Upper lobe of left lung (tissue), 6 donors: ENCODE measurements around the gene VPS8. TPM values are rescaled to one million over a fixed set of nuclear protein-coding genes. Genes with fewer than 3 reads are reported as not detected.

Source experiments
- ATAC-seq, 2 donors: fragments of 200-7000 bp; cut with Tn5 transposase; one replicate each; pipeline ENCODE4 v1.9.1; 2022; ENCODE audit warnings: mild to moderate bottlenecking in 2 of 2, moderate library complexity in 2 of 2; ENCODE audit not compliant: low FRiP score in 2 of 2
- DNase-seq, 2 donors: peaks; one replicate each; pipeline ENCODE4 v3.0.0-alpha.2; 2019 to 2020
- H3K27ac ChIP-seq, 4 donors: fragments of 200-600 bp; sonication (generic); one replicate each; pipeline ENCODE4 v1.5.1; 2016 to 2019
- H3K27me3 ChIP-seq, 4 donors: fragments of 200-600 bp; sonication (generic); one replicate each; pipeline ENCODE4 v1.5.1; 2017 to 2019
- H3K36me3 ChIP-seq, 4 donors: fragments of 200-600 bp; sonication (generic); one replicate each; pipeline ENCODE4 v1.5.1; 2016 to 2019
- H3K4me1 ChIP-seq, 4 donors: fragments of 200-600 bp; sonication (generic); one replicate each; pipeline ENCODE4 v1.5.1; 2018 to 2019
- H3K4me3 ChIP-seq, 4 donors: fragments of 200-600 bp; sonication (generic); one replicate each; pipeline ENCODE4 v1.5.1; 2017 to 2019; ENCODE audit warnings: mild to moderate bottlenecking in 2 of 4, moderate library complexity in 1 of 4
- H3K9me3 ChIP-seq, 4 donors: fragments of 200-600 bp; sonication (generic); one replicate each; pipeline ENCODE4 v1.5.1; 2018 to 2019
- CTCF ChIP-seq, 6 experiments: fragments of 450-650 bp in 4 of 6; fragments of 200-600 bp in 2 of 6; sonication (generic) in 2 of 6; IDR thresholded peaks; one replicate each; pipeline ENCODE4 v1.5.1; 2016 to 2019; ENCODE audit warnings: antibody characterized with exemption in 6 of 6
- EP300 ChIP-seq, 4 donors: sonication (generic); formaldehyde crosslinking; IDR thresholded peaks; one replicate each; pipeline ENCODE4 v1.5.1; 2017; ENCODE audit warnings: antibody characterized with exemption in 4 of 4, control low read depth in 2 of 4
- POLR2A ChIP-seq, 4 donors: fragments of 450-650 bp; IDR thresholded peaks; one replicate each; pipeline ENCODE4 v1.5.1; 2016 to 2017; ENCODE audit warnings: antibody characterized with exemption in 4 of 4, mild to moderate bottlenecking in 2 of 4
- POLR2AphosphoS5 ChIP-seq, 2 donors: sonication (generic); formaldehyde crosslinking; IDR thresholded peaks; one replicate each; pipeline ENCODE4 v1.5.1; 2017; ENCODE audit warnings: antibody characterized with exemption in 2 of 2
- WGBS, 2 donors: methylation state at CpG; one replicate each; pipeline ENCODE4 v1.1.5; 2017 to 2018; 5-methylcytosine and 5-hydroxymethylcytosine counted together
- total RNA-seq, 6 donors: library from RNA; depleted of rRNA in 4 of 6; stranded (reverse); fragments of >200 nt in 4 of 6; gene quantifications; one replicate each; pipeline versions ENCODE4 v1.1.0 to v1.2.1, GENCODE V29; 2016 to 2021
- donor health status: DM: no; HTN: no; CAD: no; lungs with moderate emphysema.
- donor health status: DM: no; HTN: yes; CAD: no; lungs with severe emphysema.

Gene VPS8
- total RNA-seq, 6 donors from 2014 or later: 50.9 to 147 (median 61.5) TPM

DNA sequence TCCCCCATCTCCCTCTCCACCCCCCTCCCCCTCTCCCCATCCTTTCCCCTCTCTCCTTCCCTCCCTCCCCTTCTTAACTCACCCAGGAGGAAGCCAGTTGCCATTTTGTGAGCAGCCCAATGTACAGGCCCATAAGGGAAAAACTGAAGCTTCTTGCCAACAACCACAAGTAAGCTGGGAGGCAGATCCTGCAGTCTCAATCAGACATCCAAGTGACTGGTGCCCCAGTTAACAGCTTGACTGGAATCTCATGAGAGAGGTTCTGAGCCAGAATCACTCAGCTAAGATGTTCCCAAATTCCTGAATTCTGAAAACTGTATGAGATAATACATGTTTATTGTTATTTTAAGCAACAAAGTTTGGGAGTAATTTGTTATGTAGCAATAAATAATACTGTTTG is 250.2 kb downstream of the VPS8 start:
- Histone ChIP-seq H3K9me3 (peaks cover 0 to 14% (median 7%) of the 10 kb centered on the region in 4 donors), H3K4me3 (no peak overlapping the region), H3K4me1 (no peaks in the 10 kb centered on the region), H3K27ac (no peak overlapping the region), H3K27me3 (no peaks in the 10 kb centered on the region), H3K36me3 (no peaks in the 10 kb centered on the region)
- DNase-seq: no peak
- TF ChIP-seq POLR2A (IDR thresholded peaks at IDR 0.05) (no peak), EP300 (IDR thresholded peaks at IDR 0.05) (no peak), CTCF (IDR thresholded peaks at IDR 0.05) (no peak), POLR2AphosphoS5 (IDR thresholded peaks at IDR 0.05) (no peak)
- ATAC-seq: no peak

GRCh38 chr3:185063431-185063830 is 251.5 kb downstream of the VPS8 start:
- ATAC-seq: no peak

DNA sequence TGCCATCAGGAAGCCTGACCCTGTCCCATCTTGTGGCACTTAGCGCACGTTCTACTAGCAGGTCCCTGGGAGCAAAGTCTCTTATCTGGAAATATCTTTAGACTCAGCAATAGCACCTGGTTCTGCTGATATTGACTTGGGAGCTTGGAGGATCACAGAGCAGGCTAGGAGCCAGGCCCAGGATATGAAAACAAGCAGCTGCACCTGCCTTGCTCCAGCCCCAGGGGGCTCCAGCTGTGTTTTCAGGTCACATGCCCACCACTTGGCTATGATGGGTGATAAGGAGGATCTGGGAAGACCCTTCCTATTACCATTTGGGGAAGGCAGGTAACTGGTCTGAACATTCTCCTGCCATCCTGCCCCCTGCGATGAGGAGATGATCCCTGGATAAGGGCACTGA is 253.1 kb downstream of the VPS8 start:
- Histone ChIP-seq H3K4me1 (no peaks in the 10 kb centered on the region), H3K4me3 (no peak overlapping the region), H3K27me3 (no peaks in the 10 kb centered on the region), H3K9me3 (peaks cover 0 to 10% (median 2%) of the 10 kb centered on the region in 4 donors), H3K36me3 (no peaks in the 10 kb centered on the region), H3K27ac (no peak overlapping the region)
- 94 to 100% methylated on average over 1 to 3 of the region's 3 CpGs for WGBS, 2 donors
- TF ChIP-seq EP300 (IDR thresholded peaks at IDR 0.05) (no peak), POLR2A (IDR thresholded peaks at IDR 0.05) (no peak)
- DNase-seq (no peak), ATAC-seq (no peak)

More at GRCh38 chr3:185063431-185063830, 251.5 kb downstream of the VPS8 start:
- Histone ChIP-seq H3K4me1 (no peaks in the 10 kb centered on the region), H3K27ac (no peak overlapping the region), H3K36me3 (no peaks in the 10 kb centered on the region), H3K27me3 (no peaks in the 10 kb centered on the region), H3K4me3 (no peak overlapping the region), H3K9me3 (peaks cover 0 to 10% (median 2%) of the 10 kb centered on the region in 4 donors)
- TF ChIP-seq EP300 (IDR thresholded peaks at IDR 0.05) (no peak), CTCF (IDR thresholded peaks at IDR 0.05) (no peak), POLR2AphosphoS5 (IDR thresholded peaks at IDR 0.05) (no peak), POLR2A (IDR thresholded peaks at IDR 0.05) (no peak)
- WGBS, 2 donors: 86 to 87% methylated on average over 3 of the region's 3 CpGs
- DNase-seq: no peak

GRCh38 chr3:185066251-185066650 is 254.3 kb downstream of the VPS8 start:
- H3K27me3 ChIP-seq: no peaks in the 10 kb centered on the region
- 93 to 96% methylated on average over 4 of the region's 4 CpGs for WGBS, 2 donors
- no peak for ATAC-seq
- no peak overlapping the region for H3K4me3 ChIP-seq
- peaks cover 0 to under 1% (median 0%) of the 10 kb centered on the region in 4 donors for H3K9me3 ChIP-seq
- no peak for DNase-seq
- no peak overlapping the region for H3K27ac ChIP-seq
- no peaks in the 10 kb centered on the region for H3K4me1 ChIP-seq
- H3K36me3 ChIP-seq: no peaks in the 10 kb centered on the region
- TF ChIP-seq CTCF (IDR thresholded peaks at IDR 0.05) (no peak), POLR2A (IDR thresholded peaks at IDR 0.05) (no peak), EP300 (IDR thresholded peaks at IDR 0.05) (no peak), POLR2AphosphoS5 (IDR thresholded peaks at IDR 0.05) (no peak)

DNA sequence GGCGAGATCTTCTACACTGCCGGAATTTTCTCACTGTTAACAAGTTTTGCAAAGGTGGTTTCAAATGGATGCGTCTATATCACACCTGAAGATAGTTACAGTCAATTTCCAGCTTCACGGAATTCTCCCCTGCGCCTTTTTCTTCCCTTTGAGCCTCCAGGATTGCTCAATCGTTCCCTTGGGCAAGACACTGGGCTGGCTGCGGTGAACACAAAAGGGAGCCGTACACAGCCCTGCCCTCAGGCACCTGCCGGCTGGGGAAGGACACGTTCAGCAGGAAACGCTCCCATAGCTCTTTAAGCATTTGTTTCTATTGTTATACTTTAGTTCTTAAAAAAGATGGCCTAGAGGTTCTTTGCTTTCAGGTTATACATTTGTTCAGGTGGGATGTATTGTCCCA is 255.2 kb downstream of the VPS8 start:
- Histone ChIP-seq H3K36me3 (no peaks in the 10 kb centered on the region), H3K4me1 (no peaks in the 10 kb centered on the region), H3K9me3 (no peaks in the 10 kb centered on the region), H3K27ac (no peak overlapping the region), H3K27me3 (no peaks in the 10 kb centered on the region), H3K4me3 (no peak overlapping the region)
- 93% methylated on average over 11 of the region's 11 CpGs for WGBS, 2 donors
- no peak for DNase-seq
- TF ChIP-seq POLR2A (IDR thresholded peaks at IDR 0.05): no peak
- TF ChIP-seq POLR2AphosphoS5 (IDR thresholded peaks at IDR 0.05): no peak
- no peak for TF ChIP-seq EP300 (IDR thresholded peaks at IDR 0.05)
- TF ChIP-seq CTCF (IDR thresholded peaks at IDR 0.05): no peak
- ATAC-seq: no peak
